BE2C (cell line): Measurements from ENCODE around the gene TTC6.

Experiments
- DNase-seq: peaks from one replicate; pipeline ENCODE4 v3.0.0-alpha.2; 2020
- H3K27me3 ChIP-seq: fragments of 250-450 bp; sonication (Bioruptor Pico); 2 replicates; pipeline ENCODE4 v1.5.1; 2020; ENCODE audit warnings: mild to moderate bottlenecking
- H3K36me3 ChIP-seq: fragments of 250-450 bp; sonication (Bioruptor Pico); 2 replicates; pipeline ENCODE4 v1.5.1; 2020; ENCODE audit warnings: mild to moderate bottlenecking
- H3K4me1 ChIP-seq: fragments of 250-450 bp; sonication (Bioruptor Pico); 2 replicates; pipeline ENCODE4 v1.5.1; 2020
- H3K4me3 ChIP-seq: 2 replicates; pipeline ENCODE4 v1.5.1; 2011; ENCODE audit warnings: low read depth, low read length
- H3K9me3 ChIP-seq: fragments of 250-450 bp; sonication (Bioruptor Pico); 2 replicates; pipeline ENCODE4 v1.5.1; 2020
- TF ChIP-seq, protein P1 (sequence below): IDR thresholded peaks from 2 replicates; pipeline ENCODE4 v1.5.1; 2012; ENCODE audit warnings: mild to moderate bottlenecking, low read depth, low read length

The TTC6 gene

DNA sequence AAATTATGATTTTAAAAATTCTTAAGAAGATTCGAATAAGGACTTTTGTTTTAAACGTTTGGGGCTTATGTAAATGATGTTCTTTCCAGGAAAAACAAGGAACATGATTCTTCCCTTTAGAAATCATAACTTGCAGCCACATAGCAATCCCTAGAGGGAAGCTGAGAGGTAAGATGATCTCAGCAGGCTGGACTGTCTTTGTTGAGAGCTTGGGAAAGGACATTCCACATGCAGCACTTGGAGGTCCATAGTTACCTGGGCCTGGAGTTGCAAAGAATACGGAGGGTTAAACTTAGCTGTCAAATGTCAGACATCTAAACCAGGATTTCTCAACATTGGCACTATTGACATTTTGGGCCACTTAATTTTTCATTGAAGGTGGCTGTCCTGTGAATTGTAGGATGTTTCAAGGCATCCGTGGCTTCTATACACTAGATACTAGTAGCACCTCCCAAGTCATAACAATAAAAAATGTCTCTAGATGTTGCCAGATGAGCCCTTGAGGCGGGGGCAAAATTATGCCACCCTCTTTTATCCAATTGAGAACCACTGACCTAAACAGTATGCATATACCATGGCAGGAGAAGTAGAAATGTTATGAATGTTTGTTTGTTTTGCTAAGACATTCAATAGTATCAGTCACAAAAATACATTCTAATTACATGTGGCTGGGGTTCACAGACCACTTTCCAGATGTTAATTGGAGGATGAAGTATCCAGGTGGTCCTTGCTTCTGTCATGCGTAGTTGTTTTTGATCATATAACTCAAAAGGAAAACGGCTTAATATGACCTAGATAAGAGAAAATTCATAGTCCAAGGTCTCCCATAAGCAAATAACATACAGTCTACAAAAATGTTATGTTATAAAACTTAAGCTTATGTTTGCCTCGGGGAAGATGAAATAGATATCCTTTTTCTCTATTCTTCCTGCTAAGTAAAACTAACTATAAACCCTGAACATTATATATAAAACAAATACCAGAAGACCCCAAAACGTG is 30.5 kb downstream of the TTC6 start:
- TF ChIP-seq, protein P1, sequence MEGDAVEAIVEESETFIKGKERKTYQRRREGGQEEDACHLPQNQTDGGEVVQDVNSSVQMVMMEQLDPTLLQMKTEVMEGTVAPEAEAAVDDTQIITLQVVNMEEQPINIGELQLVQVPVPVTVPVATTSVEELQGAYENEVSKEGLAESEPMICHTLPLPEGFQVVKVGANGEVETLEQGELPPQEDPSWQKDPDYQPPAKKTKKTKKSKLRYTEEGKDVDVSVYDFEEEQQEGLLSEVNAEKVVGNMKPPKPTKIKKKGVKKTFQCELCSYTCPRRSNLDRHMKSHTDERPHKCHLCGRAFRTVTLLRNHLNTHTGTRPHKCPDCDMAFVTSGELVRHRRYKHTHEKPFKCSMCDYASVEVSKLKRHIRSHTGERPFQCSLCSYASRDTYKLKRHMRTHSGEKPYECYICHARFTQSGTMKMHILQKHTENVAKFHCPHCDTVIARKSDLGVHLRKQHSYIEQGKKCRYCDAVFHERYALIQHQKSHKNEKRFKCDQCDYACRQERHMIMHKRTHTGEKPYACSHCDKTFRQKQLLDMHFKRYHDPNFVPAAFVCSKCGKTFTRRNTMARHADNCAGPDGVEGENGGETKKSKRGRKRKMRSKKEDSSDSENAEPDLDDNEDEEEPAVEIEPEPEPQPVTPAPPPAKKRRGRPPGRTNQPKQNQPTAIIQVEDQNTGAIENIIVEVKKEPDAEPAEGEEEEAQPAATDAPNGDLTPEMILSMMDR: no peak
- no peak for DNase-seq
- H3K36me3 ChIP-seq: no peaks in the 10 kb centered on the region

DNA sequence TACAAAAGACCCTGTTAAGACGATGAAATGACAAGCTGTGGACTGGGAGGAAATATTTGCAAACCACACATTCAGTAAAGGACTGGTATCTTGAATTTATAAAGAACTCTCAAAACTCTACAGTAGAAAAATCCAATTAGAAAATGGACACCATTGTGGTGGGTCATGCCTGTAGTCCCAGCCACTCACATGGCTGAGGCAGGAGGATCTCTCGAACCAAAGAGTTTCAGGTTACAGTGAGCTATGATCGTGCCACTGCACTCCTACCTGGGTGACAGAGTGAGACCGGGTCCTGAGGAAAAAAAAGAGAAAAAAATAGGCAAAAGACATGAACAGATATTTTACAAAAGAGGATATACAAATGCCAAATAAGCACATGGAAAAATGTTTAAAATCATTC is 41.9 kb downstream of the TTC6 start:
- peaks cover 19% of the 10 kb centered on the region for H3K27me3 ChIP-seq
- no peak overlapping the region for H3K4me3 ChIP-seq
- no peaks in the 10 kb centered on the region for H3K36me3 ChIP-seq
- H3K9me3 ChIP-seq: no peaks in the 10 kb centered on the region
- no peak for DNase-seq
- TF ChIP-seq, protein P1: no peak
- no peaks in the 10 kb centered on the region for H3K4me1 ChIP-seq

More for the DNA sequence above, 30.5 kb downstream of the TTC6 start:
- Histone ChIP-seq H3K27me3 (peaks cover 29% of the 10 kb centered on the region), H3K9me3 (no peaks in the 10 kb centered on the region), H3K4me1 (no peaks in the 10 kb centered on the region), H3K4me3 (no peak overlapping the region)

DNA sequence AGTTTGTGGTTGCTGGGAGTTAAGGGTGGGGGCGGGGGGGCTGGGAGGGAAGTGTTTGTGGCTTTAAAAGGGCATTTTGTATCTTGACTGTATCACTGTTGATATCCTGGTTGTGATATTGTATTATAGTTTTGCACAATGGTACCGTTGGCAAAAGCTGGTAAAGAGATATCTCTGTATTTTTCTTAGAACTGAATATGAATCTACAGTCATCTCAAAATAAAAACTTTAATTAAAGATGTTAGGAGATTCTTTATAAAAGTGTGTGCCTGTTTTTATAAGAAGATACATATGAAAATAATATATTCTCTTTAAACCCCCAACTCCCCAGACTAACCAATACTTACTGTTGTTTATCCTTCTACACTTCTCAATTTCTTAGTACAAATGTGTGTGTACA is 43.2 kb downstream of the TTC6 start:
- H3K9me3 ChIP-seq: no peaks in the 10 kb centered on the region
- no peak overlapping the region for H3K4me3 ChIP-seq
- TF ChIP-seq, protein P1: no peak
- H3K36me3 ChIP-seq: no peaks in the 10 kb centered on the region
- no peaks in the 10 kb centered on the region for H3K4me1 ChIP-seq
- peaks cover 19% of the 10 kb centered on the region for H3K27me3 ChIP-seq
- no peak for DNase-seq

DNA sequence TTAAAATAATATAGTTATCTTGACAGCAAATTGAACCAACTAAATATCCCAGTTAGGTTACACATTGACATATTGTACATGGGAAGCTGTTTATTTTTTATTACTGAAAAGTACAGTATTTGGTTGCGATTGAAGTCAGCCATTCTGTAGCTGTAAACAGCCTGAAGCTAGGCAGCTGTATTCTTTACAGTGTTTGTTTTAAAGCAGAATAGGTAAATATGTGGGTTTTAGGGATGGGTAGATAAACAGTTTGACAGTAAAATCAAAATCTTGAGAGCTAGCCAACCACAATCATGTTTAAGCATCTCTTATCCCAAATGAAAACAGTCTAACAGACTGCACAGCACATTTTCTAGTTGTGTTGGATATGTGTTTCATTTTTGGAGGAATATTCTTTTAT is 45.7 kb downstream of the TTC6 start:
- Histone ChIP-seq H3K36me3 (no peaks in the 10 kb centered on the region), H3K4me3 (no peak overlapping the region), H3K9me3 (no peaks in the 10 kb centered on the region), H3K27me3 (peaks cover 5% of the 10 kb centered on the region; the same call in 1 of the 2 replicates), H3K4me1 (no peaks in the 10 kb centered on the region)
- TF ChIP-seq, protein P1: no peak
- DNase-seq: no peak

DNA sequence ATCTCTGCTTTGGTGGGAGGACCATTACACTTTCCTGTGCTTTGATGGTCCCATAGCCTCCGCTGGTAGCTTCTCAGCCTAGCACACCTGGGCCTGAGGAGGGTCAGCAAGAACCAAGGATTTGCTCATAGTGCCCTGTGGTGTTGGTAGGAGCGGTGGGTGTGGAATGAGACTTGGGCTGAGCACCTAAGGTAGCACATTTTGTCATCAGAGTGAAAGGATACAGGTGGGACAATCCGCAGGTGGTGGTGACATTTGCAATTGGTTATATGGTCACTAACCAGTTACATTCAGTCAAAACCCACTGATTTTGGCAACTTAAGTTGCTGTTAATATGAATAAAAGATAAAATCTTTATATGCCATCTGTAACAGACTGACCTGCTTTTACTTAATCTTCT is 46.7 kb downstream of the TTC6 start:
- no peaks in the 10 kb centered on the region for H3K9me3 ChIP-seq
- H3K4me3 ChIP-seq: no peak overlapping the region
- DNase-seq: no peak
- peaks cover 3% of the 10 kb centered on the region; the same call in 1 of the 2 replicates for H3K27me3 ChIP-seq
- no peaks in the 10 kb centered on the region for H3K4me1 ChIP-seq
- TF ChIP-seq, protein P1: no peak
- no peaks in the 10 kb centered on the region for H3K36me3 ChIP-seq

DNA sequence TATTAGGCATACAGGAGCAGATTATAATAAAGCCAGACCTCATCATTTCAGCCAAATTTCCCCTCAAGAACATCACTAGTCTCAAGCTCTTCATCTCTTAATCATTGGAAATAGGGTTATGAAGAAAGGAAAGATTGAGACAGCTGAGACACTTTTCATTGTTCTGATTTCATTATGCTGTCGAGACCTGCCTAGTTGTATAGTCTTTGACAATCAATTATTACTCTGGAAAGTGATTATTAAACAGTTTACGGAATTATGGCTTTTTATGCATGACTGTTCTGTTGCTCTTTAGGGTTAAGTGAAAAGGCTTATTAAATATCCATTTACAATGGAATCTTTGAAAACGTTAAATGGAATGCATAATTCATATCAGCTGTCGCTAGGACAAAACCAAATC is 48.3 kb downstream of the TTC6 start:
- TF ChIP-seq, protein P1: no peak
- no peaks in the 10 kb centered on the region for H3K4me1 ChIP-seq
- H3K4me3 ChIP-seq: no peak overlapping the region
- no peak for DNase-seq
- no peaks in the 10 kb centered on the region for H3K9me3 ChIP-seq
- H3K27me3 ChIP-seq: peaks cover 3% of the 10 kb centered on the region; the same call in 1 of the 2 replicates
- no peaks in the 10 kb centered on the region for H3K36me3 ChIP-seq
